Natural killer cell (primary cell): ENCODE results near the gene ZFAND3. TPM values are rescaled to one million over a fixed set of nuclear protein-coding genes. Genes with fewer than 3 reads are reported as not detected.
"Not testable (repeated sequence)": the region's sequence is repeated elsewhere in the genome, so short reads cannot be mapped to it uniquely, and the experiment has no call there.

Source experiments
- ATAC-seq, 3 donors: fragments of 150-1000 bp in 2 of 3; fragments of 200-7000 bp in 1 of 3; cut with Tn5 transposase; 1 replicate in 1 of 3; 2 replicates in 2 of 3; pipeline ENCODE4 v1.10.0; 2021; ENCODE audit warnings: mild to moderate bottlenecking in 2 of 3, moderate library complexity in 2 of 3
- DNase-seq, 2 donors: peaks; one replicate each; pipeline versions ENCODE4 v3.0.0 to v3.0.0-alpha.2; 2013 to 2021; ENCODE audit warnings: mixed read lengths in 1 of 2
- H3K27ac ChIP-seq: one replicate; pipeline ENCODE4 v1.5.1; 2013; ENCODE audit warnings: mild to moderate bottlenecking, low read length
- H3K27me3 ChIP-seq: one replicate; pipeline ENCODE4 v1.6.1; 2013; ENCODE audit warnings: low read length; ENCODE audit not compliant: control insufficient read depth, insufficient read depth
- H3K36me3 ChIP-seq: one replicate; pipeline ENCODE4 v1.6.1; 2013; ENCODE audit warnings: low read length; ENCODE audit not compliant: control insufficient read depth, insufficient read depth
- H3K4me1 ChIP-seq: one replicate; pipeline ENCODE4 v1.6.1; 2013; ENCODE audit warnings: low read length; ENCODE audit not compliant: control insufficient read depth, insufficient read depth
- H3K4me3 ChIP-seq: one replicate; pipeline ENCODE4 v1.5.1; 2013; ENCODE audit warnings: low read length
- H3K9me3 ChIP-seq: one replicate; pipeline ENCODE4 v1.6.1; 2013; ENCODE audit warnings: low read length; ENCODE audit not compliant: control insufficient read depth, insufficient read depth
- H3K27ac Mint-ChIP-seq, 2 donors: one replicate each; pipeline ENCODE4 v1.8.0; 2022; ENCODE audit warnings: mild to moderate bottlenecking in 2 of 2, mixed read lengths in 2 of 2, moderate library complexity in 1 of 2
- H3K27me3 Mint-ChIP-seq, 2 donors: one replicate each; pipeline ENCODE4 v1.8.0; 2022; ENCODE audit warnings: low read depth in 2 of 2, mixed read lengths in 2 of 2
- H3K36me3 Mint-ChIP-seq: one replicate; pipeline ENCODE4 v1.8.0; 2022; ENCODE audit warnings: mixed read lengths
- H3K4me1 Mint-ChIP-seq, 2 donors: one replicate each; pipeline ENCODE4 v1.8.0; 2022; ENCODE audit warnings: mixed read lengths in 2 of 2
- H3K4me3 Mint-ChIP-seq: one replicate; pipeline ENCODE4 v1.8.0; 2022; ENCODE audit warnings: mild to moderate bottlenecking, moderate library complexity, mixed read lengths
- H3K9me3 Mint-ChIP-seq, 2 donors: one replicate each; pipeline ENCODE4 v1.8.0; 2022; ENCODE audit warnings: mixed read lengths in 2 of 2
- WGBS: methylation state at CpG from one replicate; pipeline ENCODE4 v1.1.7; 2013; ENCODE audit warnings: missing lambda C conversion rate; ENCODE audit not compliant: insufficient coverage; 5-methylcytosine and 5-hydroxymethylcytosine counted together
- intact Hi-C: fragments of 100-400 bp; cut with micrococcal nuclease; formaldehyde crosslinking; loops from one replicate; pipeline ENCODE4 v1.14.2; 2022
- total RNA-seq, 4 donors: library from RNA; stranded (reverse); fragments of 120-200 nt in 1 of 4; gene quantifications; one replicate each; pipeline versions ENCODE4 v1.2.3 to v1.2.4, GENCODE V29; 2013 to 2022
- TF ChIP-seq, protein P1 (sequence below): fragments of 200-600 bp; IDR thresholded peaks from one replicate; pipeline ENCODE4 v1.8.0; 2022; ENCODE audit warnings: antibody characterized with exemption

Gene ZFAND3
- total RNA-seq, 3 donors from 2014 or later (not counting 1 experiment from before 2014, with no cell fraction given) = 87.7 to 97.4 (median 90.1) TPM

DNA sequence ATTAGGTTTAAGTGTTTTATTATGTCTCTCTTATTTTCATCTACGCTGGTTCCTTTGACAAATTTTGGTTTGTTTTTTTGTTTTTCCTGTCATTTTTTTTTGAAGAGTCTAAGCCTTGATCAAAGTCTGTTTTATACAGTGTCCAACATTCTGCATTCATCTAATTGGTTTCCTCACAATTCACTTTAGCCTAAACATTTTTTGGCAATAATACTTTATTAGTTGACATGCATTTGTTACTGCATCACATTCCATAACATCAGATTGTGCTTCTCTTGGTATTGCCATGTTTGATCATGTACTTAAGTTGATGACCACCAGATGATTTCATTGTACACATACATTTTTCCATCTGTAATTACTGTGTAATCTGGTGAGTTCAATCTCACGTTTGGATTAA lies 173.2 kb downstream of the ZFAND3 start:
- no peaks in the 10 kb centered on the region for H3K36me3 ChIP-seq
- no CpG with 5 or more reads among the region's 2 CpGs for WGBS
- H3K4me1 ChIP-seq = no peaks in the 10 kb centered on the region
- H3K4me3 ChIP-seq = no peak overlapping the region
- Mint-ChIP-seq H3K4me1 (peaks cover 60 to 62% of the 10 kb centered on the region in 2 donors), H3K9me3 (no peaks in the 10 kb centered on the region), H3K4me3 (no peak overlapping the region), H3K27ac (no peak overlapping the region), H3K36me3 (no peaks in the 10 kb centered on the region), H3K27me3 (no peaks in the 10 kb centered on the region)
- no peak overlapping the region for H3K27ac ChIP-seq
- H3K27me3 ChIP-seq = no peaks in the 10 kb centered on the region
- DNase-seq = no peak
- ATAC-seq = no peak
- intact Hi-C loops = no loop called here
- no peaks in the 10 kb centered on the region for H3K9me3 ChIP-seq
- TF ChIP-seq, protein P1, sequence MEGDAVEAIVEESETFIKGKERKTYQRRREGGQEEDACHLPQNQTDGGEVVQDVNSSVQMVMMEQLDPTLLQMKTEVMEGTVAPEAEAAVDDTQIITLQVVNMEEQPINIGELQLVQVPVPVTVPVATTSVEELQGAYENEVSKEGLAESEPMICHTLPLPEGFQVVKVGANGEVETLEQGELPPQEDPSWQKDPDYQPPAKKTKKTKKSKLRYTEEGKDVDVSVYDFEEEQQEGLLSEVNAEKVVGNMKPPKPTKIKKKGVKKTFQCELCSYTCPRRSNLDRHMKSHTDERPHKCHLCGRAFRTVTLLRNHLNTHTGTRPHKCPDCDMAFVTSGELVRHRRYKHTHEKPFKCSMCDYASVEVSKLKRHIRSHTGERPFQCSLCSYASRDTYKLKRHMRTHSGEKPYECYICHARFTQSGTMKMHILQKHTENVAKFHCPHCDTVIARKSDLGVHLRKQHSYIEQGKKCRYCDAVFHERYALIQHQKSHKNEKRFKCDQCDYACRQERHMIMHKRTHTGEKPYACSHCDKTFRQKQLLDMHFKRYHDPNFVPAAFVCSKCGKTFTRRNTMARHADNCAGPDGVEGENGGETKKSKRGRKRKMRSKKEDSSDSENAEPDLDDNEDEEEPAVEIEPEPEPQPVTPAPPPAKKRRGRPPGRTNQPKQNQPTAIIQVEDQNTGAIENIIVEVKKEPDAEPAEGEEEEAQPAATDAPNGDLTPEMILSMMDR = no peak

DNA sequence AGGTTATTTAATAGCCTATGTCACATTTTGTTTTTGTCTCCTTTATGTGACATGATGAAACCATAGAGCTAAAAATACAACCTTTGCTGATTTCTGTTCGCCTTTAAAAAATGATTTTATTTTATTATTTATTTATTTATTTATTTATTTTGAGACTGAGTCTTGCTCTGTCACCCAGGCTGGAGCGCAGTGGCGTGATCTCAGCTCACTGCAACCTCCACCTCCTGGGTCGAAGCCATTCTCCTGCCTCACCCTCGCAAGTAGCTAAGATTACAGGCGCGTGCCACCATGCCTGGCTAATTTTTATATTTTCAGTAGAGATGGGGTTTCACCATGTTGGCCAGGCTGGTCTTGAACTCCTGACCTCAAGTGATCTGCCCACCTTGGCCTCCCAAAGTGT lies 173.7 kb downstream of the ZFAND3 start:
- H3K4me3 Mint-ChIP-seq, H3K4me1 ChIP-seq, H3K27ac Mint-ChIP-seq, intact Hi-C loops, H3K27me3 Mint-ChIP-seq, H3K36me3 Mint-ChIP-seq, H3K9me3 Mint-ChIP-seq, ATAC-seq, H3K4me3 ChIP-seq, H3K9me3 ChIP-seq, DNase-seq, H3K27ac ChIP-seq, H3K27me3 ChIP-seq, H3K36me3 ChIP-seq: not testable (repeated sequence)
- H3K4me1 Mint-ChIP-seq = peaks cover 63 to 64% of the 10 kb centered on the region in 2 donors
- 99% methylated on average over 6 of the region's 7 CpGs for WGBS

DNA sequence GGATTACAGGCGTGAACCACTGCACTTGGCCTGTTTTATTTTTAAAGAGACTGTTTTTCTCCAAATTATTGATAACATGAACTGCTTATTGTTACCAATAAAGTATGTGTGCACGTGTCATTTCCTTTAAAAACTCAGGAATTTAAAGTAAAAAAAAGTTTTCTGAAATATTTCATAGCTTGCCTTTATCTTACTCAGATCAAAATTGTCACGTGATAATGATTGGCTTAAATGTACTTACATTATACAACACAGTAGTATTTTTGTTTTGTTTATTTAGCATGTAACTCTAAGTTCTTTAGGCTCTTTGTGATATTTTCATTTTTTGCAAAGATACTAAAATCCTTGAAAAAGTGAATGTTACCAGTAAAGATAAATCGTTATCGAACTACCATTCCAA lies 174.1 kb downstream of the ZFAND3 start:
- no peak overlapping the region for H3K4me3 Mint-ChIP-seq
- no peak overlapping the region for H3K27ac ChIP-seq
- 100% methylated on average over 1 of the region's 5 CpGs for WGBS
- ATAC-seq (no peak), DNase-seq (no peak)
- H3K4me1 Mint-ChIP-seq = peaks cover 63% of the 10 kb centered on the region in 2 donors
- H3K9me3 Mint-ChIP-seq = no peaks in the 10 kb centered on the region
- no peaks in the 10 kb centered on the region for H3K9me3 ChIP-seq
- no peaks in the 10 kb centered on the region for H3K36me3 ChIP-seq
- H3K27me3 Mint-ChIP-seq = no peaks in the 10 kb centered on the region
- H3K4me1 ChIP-seq = no peaks in the 10 kb centered on the region
- TF ChIP-seq, protein P1 = no peak
- H3K27ac Mint-ChIP-seq = no peak overlapping the region
- H3K27me3 ChIP-seq = no peaks in the 10 kb centered on the region
- H3K36me3 Mint-ChIP-seq = no peaks in the 10 kb centered on the region
- H3K4me3 ChIP-seq = no peak overlapping the region
- intact Hi-C loops = no loop called here

DNA sequence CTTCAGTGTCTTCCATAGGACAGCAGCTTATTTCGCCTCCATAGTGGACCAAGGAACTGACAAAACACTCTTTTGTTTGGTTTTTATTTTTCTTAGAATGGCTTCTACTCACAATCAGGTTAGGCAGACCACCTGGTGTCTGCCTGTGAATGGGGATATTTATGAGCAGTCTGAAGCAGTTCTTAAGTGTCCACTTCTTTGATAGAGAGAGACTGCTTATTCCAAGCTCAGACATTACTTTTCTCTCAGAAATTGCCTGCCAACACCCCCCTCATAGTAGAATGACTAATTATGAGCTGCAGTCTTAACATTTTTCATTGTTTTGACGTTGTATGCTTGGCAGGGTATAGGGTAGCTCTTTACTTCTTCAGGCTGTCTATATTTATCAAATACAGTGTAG lies 174.7 kb downstream of the ZFAND3 start:
- Histone ChIP-seq H3K27me3 (no peaks in the 10 kb centered on the region), H3K36me3 (no peaks in the 10 kb centered on the region), H3K4me1 (no peaks in the 10 kb centered on the region), H3K27ac (no peak overlapping the region), H3K4me3 (no peak overlapping the region), H3K9me3 (no peaks in the 10 kb centered on the region)
- H3K36me3 Mint-ChIP-seq = no peaks in the 10 kb centered on the region
- intact Hi-C loops = no loop called here
- H3K4me3 Mint-ChIP-seq = no peak overlapping the region
- no peak for ATAC-seq
- H3K27ac Mint-ChIP-seq = no peak overlapping the region
- no peaks in the 10 kb centered on the region for H3K27me3 Mint-ChIP-seq
- no peaks in the 10 kb centered on the region for H3K9me3 Mint-ChIP-seq
- TF ChIP-seq, protein P1 = no peak
- 100% methylated on average over 1 of the region's 2 CpGs for WGBS
- peaks cover 60 to 63% of the 10 kb centered on the region in 2 donors for H3K4me1 Mint-ChIP-seq
- no peak for DNase-seq
